ENCODE measurements around the gene VWC2L.

- TF ChIP-seq EZH2 (IDR thresholded peaks at IDR 0.05; ENCODE audit: borderline replicate concordance), result no peak
- TF ChIP-seq CTCF (IDR thresholded peaks at IDR 0.05; ENCODE audit: poor library complexity), result no peak
- no peak for TF ChIP-seq EZH2phosphoT487 (IDR thresholded peaks at IDR 0.05; ENCODE audit: low read depth, severe bottlenecking, unreplicated experiment)
Observed at GRCh38 chr2:214436470-214436869, 25.6 kb downstream of the VWC2L start.

Measured in hepatocyte (in vitro differentiated cells).